ENCODE measurements around the gene NIT2. TPM values are rescaled to one million over a fixed set of nuclear protein-coding genes. Genes with fewer than 3 reads are reported as not detected.

The NIT2 gene, protein sequence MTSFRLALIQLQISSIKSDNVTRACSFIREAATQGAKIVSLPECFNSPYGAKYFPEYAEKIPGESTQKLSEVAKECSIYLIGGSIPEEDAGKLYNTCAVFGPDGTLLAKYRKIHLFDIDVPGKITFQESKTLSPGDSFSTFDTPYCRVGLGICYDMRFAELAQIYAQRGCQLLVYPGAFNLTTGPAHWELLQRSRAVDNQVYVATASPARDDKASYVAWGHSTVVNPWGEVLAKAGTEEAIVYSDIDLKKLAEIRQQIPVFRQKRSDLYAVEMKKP
- 68.8 to 86.1 TPM (median 85.8 TPM) in 5 replicates for total RNA-seq (2022; extraction: Qiagen RNA extraction)

DNA sequence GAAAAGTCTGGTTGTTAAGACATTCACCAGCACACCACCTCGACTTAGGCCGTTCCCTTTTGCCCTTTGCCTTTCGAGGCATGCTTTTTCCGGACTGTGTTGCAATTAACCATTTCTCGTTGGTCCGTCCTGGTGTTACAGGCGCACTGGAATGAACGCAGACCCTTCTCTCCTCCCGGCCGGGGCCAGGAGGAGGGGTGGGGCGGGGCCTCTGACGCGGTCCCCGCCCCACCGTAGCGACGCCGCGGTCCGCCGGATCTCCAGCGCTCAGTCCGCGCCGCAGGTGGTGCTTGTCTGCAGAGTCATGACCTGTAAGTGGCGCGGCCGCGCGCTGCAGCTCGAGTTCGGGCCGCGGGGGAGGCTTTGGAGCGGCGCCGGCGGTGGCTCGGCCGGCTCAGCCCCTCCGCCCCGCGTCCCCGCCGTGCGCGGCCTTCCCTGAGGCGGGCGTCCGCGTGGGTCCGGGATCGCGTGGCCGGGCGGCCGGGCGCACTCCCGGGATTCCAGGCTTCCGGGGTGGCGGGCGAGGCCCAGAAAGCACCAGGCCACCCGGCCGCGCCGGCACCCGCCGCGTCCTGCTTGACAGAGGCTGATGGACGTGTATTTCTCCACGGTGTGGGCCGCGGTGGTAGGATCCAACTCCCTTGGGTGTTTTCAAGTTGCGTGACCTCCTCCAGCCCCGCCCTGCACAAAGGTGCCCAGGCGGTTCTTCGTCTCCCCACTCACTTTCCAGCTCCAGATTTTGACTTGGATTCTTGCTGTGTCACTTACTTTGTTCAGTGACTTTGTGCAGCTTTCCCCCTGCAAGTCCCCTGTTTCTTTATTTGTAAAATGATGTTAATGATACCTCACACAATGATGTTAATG lies at the start of gene NIT2:
Gene NIT2, plus strand, starts transcription at position 270 of the 864 bp plus-strand sequence. Its CDS starts 35 bp downstream, at position 305.

DNA sequence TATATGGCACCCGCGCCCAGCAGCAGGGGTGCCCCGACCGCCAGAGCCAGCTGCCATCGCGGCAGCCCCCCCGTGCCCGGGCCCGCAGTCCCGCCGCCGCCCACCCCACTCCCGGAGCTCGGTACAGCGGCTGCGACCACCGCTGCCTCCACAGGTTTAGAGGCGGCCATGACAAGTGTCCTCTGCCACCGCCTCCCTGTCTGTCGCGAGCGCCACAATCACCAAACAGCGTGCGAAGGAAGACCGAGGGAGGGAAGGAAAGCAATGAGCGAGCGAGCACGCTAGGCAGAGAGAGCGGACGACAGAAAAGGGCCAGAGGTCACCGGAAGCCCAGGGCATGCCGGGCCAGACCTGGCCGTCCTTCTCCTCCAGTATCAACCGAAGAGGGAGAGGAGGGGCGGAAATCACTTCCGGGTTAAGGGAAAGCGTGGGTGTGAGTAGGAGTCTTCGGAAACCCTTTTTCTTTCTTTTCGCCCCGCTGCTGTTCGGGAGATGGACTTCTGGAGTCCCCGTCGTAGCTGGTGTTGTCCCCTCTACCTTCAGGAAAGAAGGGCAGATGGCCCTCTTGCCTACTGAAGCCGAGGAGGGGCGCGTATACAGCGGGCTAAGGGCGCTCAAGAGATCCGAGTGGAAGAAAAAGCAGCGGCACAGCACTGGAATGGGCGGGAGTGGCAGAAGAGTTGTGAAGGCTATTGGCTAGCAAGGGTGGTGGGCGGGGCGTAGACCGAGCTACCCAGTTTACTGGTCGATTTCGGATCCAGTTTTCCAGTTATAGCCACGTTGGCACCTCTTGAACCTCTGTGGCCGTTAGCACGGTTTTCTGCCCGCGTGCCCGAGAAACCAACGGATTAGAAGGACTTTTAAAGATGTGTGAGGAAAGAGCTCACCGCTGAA lies 66.5 kb downstream of the NIT2 start, which contains the start of the genes LNP1 and TOMM70:
Gene LNP1, plus strand, starts transcription at position 760 of the 894 bp plus-strand sequence. CDS start 28,191 bp downstream, outside the sequence.
Gene TOMM70, minus strand, starts transcription at position 310 of the 894 bp plus-strand sequence. Its CDS starts 140 bp downstream, at position 170.

Other genes with a start within 250 kb of the NIT2 start
- gene FILIP1L, start 220.3 kb upstream of the NIT2 start, total RNA-seq (2022; extraction: Qiagen RNA extraction): 0.14 to 0.44 TPM (median 0.22 TPM) in 5 replicates
- 11.5 to 13.6 TPM (median 12.6 TPM) in 5 replicates for gene TBC1D23, start 73.8 kb upstream of the NIT2 start, total RNA-seq (2022; extraction: Qiagen RNA extraction)
- 41.1 to 51.7 TPM (median 45.0 TPM) in 5 replicates for gene TOMM70, start 66.3 kb downstream of the NIT2 start, total RNA-seq (2022; extraction: Qiagen RNA extraction)
- 0.72 to 1.2 TPM (median 0.80 TPM) in 5 replicates for gene LNP1, start 66.8 kb downstream of the NIT2 start, total RNA-seq (2022; extraction: Qiagen RNA extraction)
- 1.8 to 2.6 TPM (median 1.9 TPM) in 5 replicates for gene TMEM45A, start 157.9 kb downstream of the NIT2 start, total RNA-seq (2022; extraction: Qiagen RNA extraction)